SK-N-SH (cell line): ENCODE data around the gene GRIK5. TPM values are rescaled to one million over a fixed set of nuclear protein-coding genes. Genes with fewer than 3 reads are reported as not detected.

Experiments
- CTCF ChIA-PET: fragments of 300-600, 350-600 bp; formaldehyde crosslinking; extraction: SDS; loops from one replicate; lab custom pipeline; 2021; lab: Yijun Ruan, JAX
- POLR2A ChIA-PET: fragments of 350-600 bp; sonication (Branson Sonifier 250); formaldehyde crosslinking; extraction: SDS; loops from one replicate; lab custom pipeline; 2020; ENCODE audit warnings: antibody characterized with exemption, inconsistent platforms; lab: Yijun Ruan, JAX
- DNase-seq: peaks from one replicate; pipeline ENCODE4 v3.0.0; 2012
- H2AFZ ChIP-seq: fragments of 200-600 bp; sonication (generic); 2 replicates; pipeline ENCODE4 v1.8.1; 2016; ENCODE audit warnings: antibody characterized with exemption, mild to moderate bottlenecking, low read depth
- H3F3A ChIP-seq: fragments of 200-600 bp; sonication (generic); replicated peaks from 2 replicates; pipeline ENCODE3; 2016; ENCODE audit warnings: antibody characterized with exemption, mild to moderate bottlenecking; ENCODE audit not compliant: insufficient read depth
- H3K27ac ChIP-seq, 2 experiments: fragments of 200-500 bp in 1 of 2; fragments of 200-600 bp in 1 of 2; sonication (Bioruptor generic) in 1 of 2; sonication (generic), shearing (Covaris generic) in 1 of 2; 2 replicates each; pipeline versions ENCODE4 v1.5.1 to v1.6.1; 2014 to 2016; ENCODE audit warnings: low read depth in 2 of 2, inconsistent platforms in 1 of 2, low read length in 1 of 2, mild to moderate bottlenecking in 1 of 2, mixed read lengths in 1 of 2
- H3K27me3 ChIP-seq: fragments of 200-600 bp; sonication (generic), shearing (Covaris generic); 2 replicates; pipeline ENCODE4 v1.6.1; 2016; ENCODE audit warnings: mixed run types; ENCODE audit not compliant: insufficient read depth
- H3K36me3 ChIP-seq, 2 experiments: fragments of 200-500 bp in 1 of 2; fragments of 200-600 bp in 1 of 2; sonication (Bioruptor generic) in 1 of 2; sonication (generic) in 1 of 2; replicated peaks in 1 of 2; 2 replicates each; pipeline versions ENCODE3 to v1.5.1; 2014 to 2016; ENCODE audit warnings: low read length in 1 of 2, mild to moderate bottlenecking in 1 of 2; ENCODE audit not compliant: insufficient read depth in 2 of 2, control insufficient read depth in 1 of 2
- H3K4me1 ChIP-seq, 2 experiments: fragments of 200-500 bp in 1 of 2; fragments of 200-600 bp in 1 of 2; sonication (Bioruptor generic) in 1 of 2; sonication (generic), shearing (Covaris generic) in 1 of 2; 2 replicates each; pipeline versions ENCODE4 v1.5.1 to v1.6.1; 2014 to 2016; ENCODE audit warnings: low read depth in 1 of 2, low read length in 1 of 2, mixed run types in 1 of 2; ENCODE audit not compliant: insufficient read depth in 2 of 2, control insufficient read depth in 1 of 2
- H3K4me2 ChIP-seq: fragments of 200-600 bp; sonication (generic), shearing (Covaris generic); 2 replicates; pipeline ENCODE4 v1.6.1; 2017; ENCODE audit warnings: mixed run types
- H3K4me3 ChIP-seq, 2 experiments: fragments of 200-500 bp in 1 of 2; fragments of 200-600 bp in 1 of 2; sonication (Bioruptor generic) in 1 of 2; sonication (generic), shearing (Covaris generic) in 1 of 2; 2 replicates each; pipeline versions ENCODE4 v1.5.1 to v1.8.1; 2014 to 2016; ENCODE audit warnings: low read depth in 2 of 2, inconsistent platforms in 1 of 2, low read length in 1 of 2, mild to moderate bottlenecking in 1 of 2, mixed read lengths in 1 of 2, moderate library complexity in 1 of 2
- H3K79me2 ChIP-seq: fragments of 200-600 bp; sonication (generic); 2 replicates; pipeline ENCODE4 v1.8.1; 2017; ENCODE audit warnings: mild to moderate bottlenecking; ENCODE audit not compliant: insufficient read depth
- H3K9ac ChIP-seq: fragments of 200-600 bp; sonication (generic); 2 replicates; pipeline ENCODE4 v1.6.1; 2017; ENCODE audit warnings: mixed run types
- H3K9me2 ChIP-seq: fragments of 200-600 bp; sonication (generic); 2 replicates; pipeline ENCODE4 v1.6.1; 2017; ENCODE audit warnings: mixed run types
- H3K9me3 ChIP-seq: fragments of 200-600 bp; sonication (generic); 2 replicates; pipeline ENCODE4 v1.6.1; 2017; ENCODE audit warnings: mixed run types, mild to moderate bottlenecking, moderate library complexity
- H4K20me1 ChIP-seq: fragments of 200-600 bp; sonication (generic); 2 replicates; pipeline ENCODE4 v1.6.1; 2017; ENCODE audit warnings: mild to moderate bottlenecking, mixed run types; ENCODE audit not compliant: insufficient read depth
- EZH2phosphoT487 ChIP-seq: fragments of 200-600 bp; sonication (generic); IDR thresholded peaks from 2 replicates; pipeline ENCODE4 v1.6.1; 2017; ENCODE audit warnings: low read depth, mixed run types, mild to moderate bottlenecking, antibody characterized with exemption, moderate library complexity, borderline replicate concordance
- FOXJ3 ChIP-seq: sonication (generic); formaldehyde crosslinking; IDR thresholded peaks from 2 replicates; pipeline ENCODE4 v1.5.1; 2020; ENCODE audit warnings: mild to moderate bottlenecking, missing genetic modification reagents
- GABPA ChIP-seq: IDR thresholded peaks from 2 replicates; pipeline ENCODE4 v1.4.0; 2012; ENCODE audit warnings: low read depth, mild to moderate bottlenecking
- MAX ChIP-seq: IDR thresholded peaks from 2 replicates; pipeline ENCODE4 v1.4.0; 2012; ENCODE audit warnings: low read depth
- MEF2A ChIP-seq: IDR thresholded peaks from 2 replicates; pipeline ENCODE4 v1.4.0; 2012; ENCODE audit warnings: low read depth, borderline replicate concordance
- MXI1 ChIP-seq: IDR thresholded peaks from 2 replicates; pipeline ENCODE4 v1.6.1; 2012; ENCODE audit warnings: mild to moderate bottlenecking, low read depth, low read length, improper control_type of control experiment
- NRF1 ChIP-seq: IDR thresholded peaks from 2 replicates; pipeline ENCODE4 v1.6.1; 2012; ENCODE audit warnings: low read depth, mild to moderate bottlenecking, low read length
- PBX3 ChIP-seq: IDR thresholded peaks from 2 replicates; pipeline ENCODE4; 2012
- POLR2AphosphoS5 ChIP-seq: IDR thresholded peaks from 2 replicates; pipeline ENCODE4 v1.6.1; 2012; ENCODE audit warnings: low read depth, low read length
- RAD21 ChIP-seq: IDR thresholded peaks from 2 replicates; pipeline ENCODE4 v1.6.1; 2012; ENCODE audit warnings: mild to moderate bottlenecking, low read length
- RCOR1 ChIP-seq: fragments of 150-350 bp; IDR thresholded peaks from 2 replicates; pipeline ENCODE4 v1.6.1; 2017; ENCODE audit warnings: antibody characterized with exemption, low read length
- REST ChIP-seq: IDR thresholded peaks from 2 replicates; pipeline ENCODE4 v1.6.1; 2012; ENCODE audit warnings: mild to moderate bottlenecking, low read depth, low read length, moderate library complexity
- RFX5 ChIP-seq: IDR thresholded peaks from 2 replicates; pipeline ENCODE4 v1.6.1; 2012; ENCODE audit warnings: mild to moderate bottlenecking, improper control_type of control experiment, low read length
- RXRA ChIP-seq: IDR thresholded peaks from 2 replicates; pipeline ENCODE4 v1.4.0; 2012; ENCODE audit warnings: low read depth, mild to moderate bottlenecking, borderline replicate concordance
- SIN3A ChIP-seq: IDR thresholded peaks from 2 replicates; pipeline ENCODE4 v1.6.1; 2012; ENCODE audit warnings: low read depth, mild to moderate bottlenecking, low read length, moderate library complexity, borderline replicate concordance
- SMC3 ChIP-seq: IDR thresholded peaks from 2 replicates; pipeline ENCODE4 v1.6.1; 2012; ENCODE audit warnings: low read depth, low read length, improper control_type of control experiment
- TAF1 ChIP-seq: IDR thresholded peaks from 2 replicates; pipeline ENCODE4 v1.6.1; 2012; ENCODE audit warnings: low read depth, mild to moderate bottlenecking, low read length, moderate library complexity, borderline replicate concordance
- TCF12 ChIP-seq: IDR thresholded peaks from 2 replicates; pipeline ENCODE4 v1.4.0; 2012
- WGBS: methylation state at CpG from one replicate; pipeline ENCODE4 v1.1.6; 2017; ENCODE audit warnings: low lambda C conversion rate; 5-methylcytosine and 5-hydroxymethylcytosine counted together
- polyA plus RNA-seq, 3 experiments: library from polyadenylated mRNA; depleted of rRNA; stranded (reverse); fragments of >200 nt; gene quantifications; 2 replicates each; pipeline ENCODE4 v1.2.3, GENCODE V29; 2012
- TF ChIP-seq, protein P1 (sequence below): IDR thresholded peaks from 2 replicates; pipeline ENCODE4 v1.4.0; 2012; ENCODE audit warnings: low read depth, borderline replicate concordance
- TF ChIP-seq, protein P2 (sequence below): fragments of 150-350 bp; IDR thresholded peaks from 2 replicates; pipeline ENCODE4 v1.6.1; 2017; ENCODE audit warnings: antibody characterized with exemption, low read length, low read depth, borderline replicate concordance

Gene GRIK5
- polyA plus RNA-seq, 1 of the 3 experiments (the other 2 are of a cell fraction): 2.4 TPM

GRCh38 chr19:42068756-42069571 lies 1.0 kb downstream of the GRIK5 start:
- Histone ChIP-seq H3F3A (peaks cover 6% of the 10 kb centered on the region), H3K79me2 (no peaks in the 10 kb centered on the region), H3K4me3 (peak overlapping the region in 1 of 2 experiments; percentile 47; a peak in 2 of 4 replicates)
- WGBS: 45% methylated on average over 29 of the region's 29 CpGs
- TF ChIP-seq RFX5 (no peak), FOXJ3 (CRISPR knock-in tag) (no peak), TCF12 (no peak)
- TF ChIP-seq, all 33 proteins: peak for 0
- Histone ChIP-seq H3K4me2 (no peak overlapping the region), H3K36me3 (no peaks in the 10 kb centered on the region), H3K27me3 (peaks cover 12% of the 10 kb centered on the region; the same call in 1 of the 2 replicates), H3K9me2 (no peaks in the 10 kb centered on the region), H3K9me3 (no peaks in the 10 kb centered on the region), H3K4me1 (peaks cover 0 to 35% of the 10 kb centered on the region in 2 experiments; a peak in 2 of 4 replicates), H3K9ac (no peak overlapping the region), H3K27ac (peak overlapping the region in 1 of 2 experiments; percentile 85; a peak in 2 of 4 replicates), H2AFZ (no peak overlapping the region), H4K20me1 (no peaks in the 10 kb centered on the region)
- peak; percentile 67 for DNase-seq
- POLR2A ChIA-PET: no interaction called here
- CTCF ChIA-PET: interaction anchor here (2.2 kb wide), 1 partner anchor 34 kb away, joined by 7 read pairs; no protein-coding TSS in a partner anchor

DNA sequence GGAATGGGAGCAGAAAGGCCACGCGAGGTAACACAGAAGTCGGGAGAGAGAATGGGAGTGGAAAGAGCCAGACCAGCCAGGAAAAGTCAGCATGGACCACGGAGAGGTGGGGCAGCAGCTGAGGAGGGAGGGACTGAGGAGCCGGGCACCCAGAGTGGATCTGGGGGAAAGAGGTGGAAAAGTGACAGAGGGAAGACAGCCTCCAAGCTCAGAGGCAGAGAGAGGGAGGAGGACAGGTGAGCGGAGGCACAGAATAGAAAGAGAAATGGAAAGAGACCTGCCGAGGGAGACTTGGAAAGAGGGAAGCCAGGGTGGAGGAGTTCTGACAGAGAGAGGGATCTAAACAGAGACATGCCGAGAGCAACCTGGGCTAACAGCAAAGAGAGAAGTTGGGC lies 1.6 kb downstream of the GRIK5 start:
- POLR2A ChIA-PET: no interaction called here
- CTCF ChIA-PET: interaction anchor here (0.7 to 2.2 kb wide), 3 partner anchors 18 to 64 kb away, joined by 3 to 7 read pairs (median 3); no protein-coding TSS in a partner anchor
- 55% methylated on average over 8 of the region's 8 CpGs for WGBS

More for the DNA sequence above, 1.6 kb downstream of the GRIK5 start:
- no peaks in the 10 kb centered on the region for H3K79me2 ChIP-seq
- no peaks in the 10 kb centered on the region for H3K9me3 ChIP-seq
- H2AFZ ChIP-seq: no peak overlapping the region
- H3K4me2 ChIP-seq: no peak overlapping the region
- H3K4me1 ChIP-seq: peaks cover 0 to 35% of the 10 kb centered on the region in 2 experiments; a peak in 2 of 4 replicates
- no peaks in the 10 kb centered on the region for H3K36me3 ChIP-seq
- peaks cover 5% of the 10 kb centered on the region for H3F3A ChIP-seq
- peaks cover 15% of the 10 kb centered on the region for H3K27me3 ChIP-seq
- peak overlapping the region in 1 of 2 experiments; percentile 85; a peak in 2 of 4 replicates for H3K27ac ChIP-seq
- H4K20me1 ChIP-seq: no peaks in the 10 kb centered on the region
- no peak for DNase-seq
- peak overlapping the region in 1 of 2 experiments; percentile 47; a peak in 2 of 4 replicates for H3K4me3 ChIP-seq
- TF ChIP-seq GABPA: no peak
- TF ChIP-seq MXI1: no peak
- TF ChIP-seq MEF2A: no peak
- no peak for TF ChIP-seq MAX
- TF ChIP-seq PBX3: no peak
- no peak for TF ChIP-seq SMC3
- no peak for TF ChIP-seq EZH2phosphoT487
- TF ChIP-seq POLR2AphosphoS5: no peak
- TF ChIP-seq NRF1: no peak
- no peak for TF ChIP-seq REST
- TF ChIP-seq, protein P1, sequence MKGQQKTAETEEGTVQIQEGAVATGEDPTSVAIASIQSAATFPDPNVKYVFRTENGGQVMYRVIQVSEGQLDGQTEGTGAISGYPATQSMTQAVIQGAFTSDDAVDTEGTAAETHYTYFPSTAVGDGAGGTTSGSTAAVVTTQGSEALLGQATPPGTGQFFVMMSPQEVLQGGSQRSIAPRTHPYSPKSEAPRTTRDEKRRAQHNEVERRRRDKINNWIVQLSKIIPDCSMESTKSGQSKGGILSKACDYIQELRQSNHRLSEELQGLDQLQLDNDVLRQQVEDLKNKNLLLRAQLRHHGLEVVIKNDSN: no peak
- no peak for TF ChIP-seq RXRA
- TF ChIP-seq RAD21: no peak
- TF ChIP-seq SIN3A: no peak
- TF ChIP-seq, protein P2, sequence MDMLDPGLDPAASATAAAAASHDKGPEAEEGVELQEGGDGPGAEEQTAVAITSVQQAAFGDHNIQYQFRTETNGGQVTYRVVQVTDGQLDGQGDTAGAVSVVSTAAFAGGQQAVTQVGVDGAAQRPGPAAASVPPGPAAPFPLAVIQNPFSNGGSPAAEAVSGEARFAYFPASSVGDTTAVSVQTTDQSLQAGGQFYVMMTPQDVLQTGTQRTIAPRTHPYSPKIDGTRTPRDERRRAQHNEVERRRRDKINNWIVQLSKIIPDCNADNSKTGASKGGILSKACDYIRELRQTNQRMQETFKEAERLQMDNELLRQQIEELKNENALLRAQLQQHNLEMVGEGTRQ: no peak
- no peak for TF ChIP-seq TAF1
- no peak for TF ChIP-seq FOXJ3 (CRISPR knock-in tag)
- TF ChIP-seq RFX5: no peak
- no peak for TF ChIP-seq TCF12
- TF ChIP-seq RCOR1: no peak
- no peak overlapping the region for H3K9ac ChIP-seq
- no peaks in the 10 kb centered on the region for H3K9me2 ChIP-seq
